BLaER1 (cell line): ENCODE measurements around the gene OPA1.

Experiments used
- H3K27ac ChIP-seq: shearing (Covaris generic); formaldehyde crosslinking; 2 replicates; pipeline ENCODE4 v1.8.1; 2022
- H3K27me3 ChIP-seq: shearing (Covaris generic); formaldehyde crosslinking; 2 replicates; pipeline ENCODE4 v1.8.1; 2022
- H3K36me3 ChIP-seq: shearing (Covaris generic); formaldehyde crosslinking; 2 replicates; pipeline ENCODE4 v1.8.1; 2022
- H3K4me1 ChIP-seq: shearing (Covaris generic); formaldehyde crosslinking; 2 replicates; pipeline ENCODE4 v1.8.1; 2022
- H3K4me2 ChIP-seq: shearing (Covaris generic); formaldehyde crosslinking; 2 replicates; pipeline ENCODE4 v1.8.1; 2022
- H3K4me3 ChIP-seq: shearing (Covaris generic); formaldehyde crosslinking; 2 replicates; pipeline ENCODE4 v1.8.1; 2022
- H3K9ac ChIP-seq: shearing (Covaris generic); formaldehyde crosslinking; 2 replicates; pipeline ENCODE4 v1.8.1; 2022
- H3K9me3 ChIP-seq: shearing (Covaris generic); formaldehyde crosslinking; 2 replicates; pipeline ENCODE4 v1.8.1; 2022
- H4K20me1 ChIP-seq: shearing (Covaris generic); formaldehyde crosslinking; 2 replicates; pipeline ENCODE4 v1.8.1; 2022
- Cebpa-rat ChIP-seq: shearing (Covaris generic); IDR thresholded peaks from 2 replicates; pipeline ENCODE4 v1.8.1; 2022

OPA1 gene

GRCh38 chr3:193744048-193744821 lies 151.2 kb downstream of the OPA1 start:
- Histone ChIP-seq H3K9me3 (no peaks in the 10 kb centered on the region; the same call in 1 of the 2 replicates), H3K4me2 (no peak overlapping the region), H3K4me3 (no peak overlapping the region), H4K20me1 (no peaks in the 10 kb centered on the region), H3K4me1 (no peaks in the 10 kb centered on the region), H3K9ac (no peak overlapping the region), H3K36me3 (no peaks in the 10 kb centered on the region), H3K27ac (no peak overlapping the region), H3K27me3 (no peaks in the 10 kb centered on the region)
- no peak for TF ChIP-seq Cebpa-rat

DNA sequence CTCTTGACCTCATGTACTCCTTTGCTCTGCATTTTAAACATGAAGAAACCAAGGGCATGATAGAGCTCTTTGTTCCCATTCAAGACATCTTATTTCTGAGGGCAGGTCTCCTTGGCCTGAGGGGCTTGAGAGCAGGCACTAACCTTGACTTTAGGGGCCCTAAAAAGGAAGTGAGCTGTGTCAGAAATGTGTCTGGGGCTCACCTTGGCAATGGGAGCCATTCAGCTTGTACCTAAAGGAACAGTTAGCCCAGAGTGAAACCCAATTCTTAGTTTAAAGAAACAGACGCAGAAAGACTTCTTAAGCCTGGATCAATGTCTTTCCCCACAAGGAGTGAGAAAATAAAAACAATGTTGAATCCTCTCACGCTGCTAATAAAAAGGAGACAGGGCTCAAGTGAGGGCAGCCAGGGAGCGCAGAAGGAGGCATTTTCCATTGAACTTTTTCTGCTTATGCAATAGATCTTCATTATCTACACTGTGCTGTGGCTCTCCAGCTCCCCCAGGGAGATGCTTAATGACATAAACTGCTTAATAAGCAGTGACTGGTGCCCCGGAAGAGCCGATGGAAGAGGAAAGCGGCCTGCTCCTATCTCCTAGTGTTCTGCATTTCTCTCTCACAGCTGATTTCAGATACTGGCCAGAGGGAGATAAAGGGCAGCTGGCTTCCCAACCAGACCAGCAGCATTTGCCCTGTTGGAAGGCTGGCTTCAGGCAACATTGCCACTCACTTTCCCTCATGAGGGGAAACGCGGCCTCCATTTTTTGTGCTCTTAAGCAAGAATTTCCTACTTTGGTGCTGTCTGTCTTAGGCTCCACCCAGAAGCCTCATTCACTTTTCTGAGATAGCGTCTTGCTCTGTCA lies 152.0 kb downstream of the OPA1 start:
- Histone ChIP-seq H3K27me3 (no peaks in the 10 kb centered on the region), H3K9me3 (no peaks in the 10 kb centered on the region; the same call in 1 of the 2 replicates), H4K20me1 (no peaks in the 10 kb centered on the region), H3K27ac (no peak overlapping the region), H3K9ac (no peak overlapping the region), H3K36me3 (no peaks in the 10 kb centered on the region), H3K4me1 (no peaks in the 10 kb centered on the region), H3K4me3 (no peak overlapping the region), H3K4me2 (no peak overlapping the region)
- no peak for TF ChIP-seq Cebpa-rat

DNA sequence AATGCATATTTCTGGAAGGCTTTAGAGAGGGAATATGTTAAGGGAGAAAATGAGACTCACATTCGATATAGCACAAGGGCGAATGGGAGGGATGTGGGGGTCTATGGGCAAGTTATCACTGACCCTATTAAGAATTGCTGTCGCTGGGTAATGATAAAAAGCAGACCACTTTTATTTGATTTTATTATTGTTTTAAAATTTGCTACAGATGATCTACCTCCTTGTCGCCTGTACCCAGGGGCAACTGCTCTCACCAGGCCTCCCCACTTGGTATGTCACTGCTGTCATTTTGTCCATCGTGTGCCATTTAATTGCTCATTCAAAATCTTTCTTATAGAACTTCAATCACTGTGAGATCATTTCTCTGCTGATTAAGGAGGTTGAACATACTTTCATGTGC lies 153.8 kb downstream of the OPA1 start:
- Histone ChIP-seq H4K20me1 (no peaks in the 10 kb centered on the region), H3K27me3 (no peaks in the 10 kb centered on the region), H3K4me1 (no peaks in the 10 kb centered on the region), H3K9ac (no peak overlapping the region), H3K36me3 (no peaks in the 10 kb centered on the region), H3K27ac (no peak overlapping the region), H3K4me3 (no peak overlapping the region), H3K4me2 (no peak overlapping the region), H3K9me3 (no peaks in the 10 kb centered on the region; the same call in 1 of the 2 replicates)
- TF ChIP-seq Cebpa-rat = no peak
